Measurements from ENCODE around the gene GRM8. TPM values are rescaled to one million over a fixed set of nuclear protein-coding genes. Genes with fewer than 3 reads are reported as not detected.

The GRM8 gene
- total and polyA plus RNA-seq, 9 of the 15 experiments (the other 6 are each of a cell fraction or from before 2014, with no cell fraction given): 0.13 TPM; not detected in 7

DNA sequence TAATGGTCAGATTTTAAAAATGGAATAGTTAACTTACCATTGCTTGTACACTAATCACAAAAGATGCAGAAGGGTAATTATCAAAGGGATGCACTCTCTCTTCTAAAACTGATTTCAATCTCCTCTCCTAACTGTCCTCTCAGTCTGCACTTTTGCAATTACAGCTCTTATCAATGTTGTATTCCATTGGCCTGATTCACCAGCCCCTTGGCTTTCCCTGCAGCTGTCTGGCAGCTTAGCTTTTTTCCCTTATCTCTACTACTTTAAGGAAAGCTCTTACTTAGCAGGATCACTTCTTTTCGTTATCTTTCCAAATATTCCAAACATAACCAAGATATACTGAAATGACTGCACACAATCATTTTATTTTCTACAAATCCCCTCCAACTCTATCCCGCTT lies 448.8 kb downstream of the GRM8 start:
- 0% methylated on average over 2 of the region's 2 CpGs for WGBS (ENCODE audit: insufficient coverage, low coverage, missing lambda C conversion rate)
- in situ Hi-C loops (cut with MboI): no loop called here
- FAIRE-seq (no peak), ATAC-seq (no peak), DNase-seq (ENCODE audit: extremely low read depth in 1 of 4, low spot score in 3 of 4) (no peak)
- Histone ChIP-seq H3K27me3 (ENCODE audit: control insufficient read depth in 2 of 2, insufficient read depth in 2 of 2, low read length in 2 of 2) (no peaks in the 10 kb centered on the region), H4K20me1 (replicated peaks; ENCODE audit: control insufficient read depth, insufficient read depth, low read length) (no peaks in the 10 kb centered on the region), H3K4me2 (ENCODE audit: insufficient read depth, low read length) (no peak overlapping the region), H3K9me3 (replicated peaks; ENCODE audit: control insufficient read depth, insufficient read depth, low read depth, low read length) (no peaks in the 10 kb centered on the region), H3K9ac (ENCODE audit: insufficient read depth in 1 of 2, low read depth in 2 of 2, low read length in 2 of 2) (no peak overlapping the region), H3K36me3 (ENCODE audit: control insufficient read depth, insufficient read depth, low read length) (no peaks in the 10 kb centered on the region), H3K9me1 (ENCODE audit: control insufficient read depth, insufficient read depth, low read length) (no peaks in the 10 kb centered on the region), H3K27ac (ENCODE audit: extremely low read depth, low read depth, low read length) (no peak overlapping the region), H2AFZ (ENCODE audit: low read depth, low read length) (no peak overlapping the region), H3K79me2 (ENCODE audit: control insufficient read depth, insufficient read depth, low read length) (no peaks in the 10 kb centered on the region), H3K4me1 (replicated peaks in 1 of 2; ENCODE audit: control insufficient read depth in 2 of 2, insufficient read depth in 2 of 2, low read length in 2 of 2) (no peaks in the 10 kb centered on the region), H3K4me3 (no peak overlapping the region)
- TF ChIP-seq ZNF512 (tag; IDR thresholded peaks at IDR 0.05) (no peak), ZNF75A (CRISPR knock-in tag; IDR thresholded peaks at IDR 0.05) (no peak), BACH1 (tag; IDR thresholded peaks at IDR 0.05) (no peak), ATF1 (CRISPR knock-in tag; IDR thresholded peaks at IDR 0.05) (no peak), ATF1 (tag; IDR thresholded peaks at IDR 0.05) (no peak), TSC22D4 (tag; IDR thresholded peaks at IDR 0.05) (no peak), KAT8 (IDR thresholded peaks at IDR 0.05; ENCODE audit: low read depth) (no peak), ZNF12 (CRISPR knock-in tag; IDR thresholded peaks at IDR 0.05) (no peak), ZBTB5 (IDR thresholded peaks at IDR 0.05) (no peak), SMAD1 (IDR thresholded peaks at IDR 0.05; ENCODE audit: low read depth, low read length, partially characterized antibody) (no peak)
- ChIA-PET POLR2A (no interaction called here), CTCF (ENCODE audit: low intra/inter-chr PET ratio) (interaction anchor here (0.6 kb wide), 1 partner anchor 16 kb away, joined by 3 read pairs; no protein-coding TSS in a partner anchor)
- intact Hi-C loops (cut with micrococcal nuclease): loop anchor here (1.0 to 10.0 kb wide), 5 partner anchors 450 to 1401 kb away; no protein-coding TSS in a partner anchor
- no TSS peak for BruUV-seq (replicated peaks)

All from K562 (cell line).